ENCODE measurements around the gene LMF1. TPM values are rescaled to one million over a fixed set of nuclear protein-coding genes. Genes with fewer than 3 reads are reported as not detected.
A peak's percentile ranks its signal among the peaks of the same experiment; 100 is the strongest.

The LMF1 gene
- total RNA-seq, 6 donors from 2014 or later: 20.3 to 147 (median 28.2) TPM

DNA sequence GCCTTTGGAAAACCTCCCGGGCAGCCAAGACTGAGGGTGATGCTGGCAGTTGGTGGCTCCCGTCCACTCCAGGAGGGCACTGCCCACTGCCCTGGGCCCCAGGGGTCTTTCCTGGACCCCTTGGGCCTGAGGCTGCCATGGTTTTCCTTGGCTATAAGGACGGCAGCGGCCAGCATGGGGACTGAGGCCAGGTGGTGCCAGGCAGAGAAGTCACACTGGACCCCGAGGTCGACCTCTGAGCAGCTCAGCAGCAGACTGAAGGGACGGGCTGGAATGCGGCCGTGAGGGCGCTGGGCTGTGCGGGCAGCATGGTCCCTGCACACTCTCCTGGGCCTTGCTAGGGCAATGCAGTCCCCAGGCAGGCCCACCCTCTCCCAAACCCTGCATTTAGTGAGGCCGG, 114.7 kb downstream of the LMF1 start:
- WGBS, 2 donors: 95 to 100% methylated on average over 1 to 12 of the region's 12 CpGs
- H3K9me3 ChIP-seq: peaks cover 0 to 7% (median 0%) of the 10 kb centered on the region in 4 donors
- TF ChIP-seq POLR2AphosphoS5 (IDR thresholded peaks at IDR 0.05) (no peak), POLR2A (IDR thresholded peaks at IDR 0.05) (no peak), EP300 (IDR thresholded peaks at IDR 0.05) (no peak)
- TF ChIP-seq, protein P1, sequence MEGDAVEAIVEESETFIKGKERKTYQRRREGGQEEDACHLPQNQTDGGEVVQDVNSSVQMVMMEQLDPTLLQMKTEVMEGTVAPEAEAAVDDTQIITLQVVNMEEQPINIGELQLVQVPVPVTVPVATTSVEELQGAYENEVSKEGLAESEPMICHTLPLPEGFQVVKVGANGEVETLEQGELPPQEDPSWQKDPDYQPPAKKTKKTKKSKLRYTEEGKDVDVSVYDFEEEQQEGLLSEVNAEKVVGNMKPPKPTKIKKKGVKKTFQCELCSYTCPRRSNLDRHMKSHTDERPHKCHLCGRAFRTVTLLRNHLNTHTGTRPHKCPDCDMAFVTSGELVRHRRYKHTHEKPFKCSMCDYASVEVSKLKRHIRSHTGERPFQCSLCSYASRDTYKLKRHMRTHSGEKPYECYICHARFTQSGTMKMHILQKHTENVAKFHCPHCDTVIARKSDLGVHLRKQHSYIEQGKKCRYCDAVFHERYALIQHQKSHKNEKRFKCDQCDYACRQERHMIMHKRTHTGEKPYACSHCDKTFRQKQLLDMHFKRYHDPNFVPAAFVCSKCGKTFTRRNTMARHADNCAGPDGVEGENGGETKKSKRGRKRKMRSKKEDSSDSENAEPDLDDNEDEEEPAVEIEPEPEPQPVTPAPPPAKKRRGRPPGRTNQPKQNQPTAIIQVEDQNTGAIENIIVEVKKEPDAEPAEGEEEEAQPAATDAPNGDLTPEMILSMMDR (IDR thresholded peaks at IDR 0.05): no peak
- no peak overlapping the region for H3K27ac ChIP-seq
- H3K4me1 ChIP-seq: no peaks in the 10 kb centered on the region
- no peaks in the 10 kb centered on the region for H3K27me3 ChIP-seq
- H3K4me3 ChIP-seq: no peak overlapping the region
- DNase-seq (peak in 1 of 2 donors; percentile 57), ATAC-seq (ENCODE audit: low FRiP score in 2 of 2) (peak in 1 of 2 donors; percentile 34)
- H3K36me3 ChIP-seq: no peaks in the 10 kb centered on the region

DNA sequence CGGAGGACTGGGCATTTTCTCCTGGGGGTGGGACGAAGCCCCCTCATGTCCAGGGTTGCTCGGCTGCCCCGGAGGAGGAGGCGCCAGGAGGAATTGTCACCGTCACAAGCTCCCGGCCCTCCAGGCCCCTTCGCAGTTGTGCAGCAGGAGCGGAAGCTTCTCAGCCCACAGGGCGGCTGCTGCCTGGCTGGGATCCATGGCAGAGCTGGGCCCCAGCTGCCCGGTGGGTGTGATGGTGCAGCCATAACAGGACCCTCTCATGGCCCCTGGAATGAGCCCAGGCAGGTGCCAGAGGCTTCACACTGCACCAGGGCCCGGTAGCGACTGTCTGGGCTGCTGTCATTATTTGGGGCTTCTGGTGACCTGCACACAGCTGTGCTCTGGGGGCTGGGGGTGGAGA, 115.3 kb downstream of the LMF1 start:
- ATAC-seq (ENCODE audit: low FRiP score in 2 of 2): no peak
- no peak for TF ChIP-seq EP300 (IDR thresholded peaks at IDR 0.05)
- TF ChIP-seq, protein P1 (IDR thresholded peaks at IDR 0.05): no peak
- TF ChIP-seq POLR2A (IDR thresholded peaks at IDR 0.05): no peak
- H3K4me3 ChIP-seq: no peak overlapping the region
- peak in 1 of 2 donors; percentile 56 for DNase-seq
- no peaks in the 10 kb centered on the region for H3K36me3 ChIP-seq
- H3K9me3 ChIP-seq: peaks cover 0 to 7% (median 0%) of the 10 kb centered on the region in 4 donors
- 95% methylated on average over 13 of the region's 13 CpGs; no CpG with 5 or more reads in 1 of the 2 donors for WGBS, 2 donors
- no peaks in the 10 kb centered on the region for H3K27me3 ChIP-seq
- no peak overlapping the region for H3K27ac ChIP-seq
- H3K4me1 ChIP-seq: no peaks in the 10 kb centered on the region

DNA sequence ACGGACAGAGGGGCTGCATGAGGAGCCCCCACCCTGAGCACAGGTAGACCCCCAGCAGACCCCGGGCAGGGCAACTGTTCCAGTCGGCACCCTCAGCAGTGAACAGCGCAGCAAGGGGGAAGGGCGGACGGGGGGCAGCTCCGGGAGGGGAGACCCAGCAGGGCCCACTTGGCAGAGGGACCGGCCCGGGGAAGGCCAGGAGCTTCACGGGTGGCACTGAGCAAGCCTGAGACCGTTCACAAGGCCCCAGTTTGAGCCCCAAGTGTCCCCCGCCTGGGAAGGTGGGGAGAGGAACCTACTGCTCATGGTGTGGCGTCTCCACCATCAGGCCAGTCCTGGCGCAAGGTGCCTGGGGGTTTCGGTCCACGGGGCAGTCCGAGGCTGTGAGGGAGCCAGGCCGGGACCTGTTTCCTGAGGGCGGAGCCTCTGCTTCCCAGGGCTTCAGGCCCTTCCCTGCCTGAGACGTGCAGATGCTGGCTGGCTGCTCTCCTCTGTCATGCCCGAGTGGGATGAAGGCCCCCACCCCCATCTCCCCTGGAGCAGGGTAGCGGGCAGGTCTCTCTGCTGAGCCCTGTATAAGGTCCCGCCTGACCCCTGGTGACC, 115.9 kb downstream of the LMF1 start:
- peaks cover 0 to 7% (median 0%) of the 10 kb centered on the region in 4 donors for H3K9me3 ChIP-seq
- H3K27ac ChIP-seq: no peak overlapping the region
- DNase-seq (peak in 1 of 2 donors; percentile 78), ATAC-seq (ENCODE audit: low FRiP score in 2 of 2) (peak; percentile 16 to 19)
- H3K4me1 ChIP-seq: no peaks in the 10 kb centered on the region
- TF ChIP-seq EP300 (IDR thresholded peaks at IDR 0.05) (no peak), POLR2AphosphoS5 (IDR thresholded peaks at IDR 0.05) (no peak)
- H3K4me3 ChIP-seq: no peak overlapping the region
- 89 to 94% methylated on average over 8 to 19 of the region's 23 CpGs for whole genome bisulfite sequencing, 2 donors
- H3K36me3 ChIP-seq: no peaks in the 10 kb centered on the region
- no peaks in the 10 kb centered on the region for H3K27me3 ChIP-seq

DNA sequence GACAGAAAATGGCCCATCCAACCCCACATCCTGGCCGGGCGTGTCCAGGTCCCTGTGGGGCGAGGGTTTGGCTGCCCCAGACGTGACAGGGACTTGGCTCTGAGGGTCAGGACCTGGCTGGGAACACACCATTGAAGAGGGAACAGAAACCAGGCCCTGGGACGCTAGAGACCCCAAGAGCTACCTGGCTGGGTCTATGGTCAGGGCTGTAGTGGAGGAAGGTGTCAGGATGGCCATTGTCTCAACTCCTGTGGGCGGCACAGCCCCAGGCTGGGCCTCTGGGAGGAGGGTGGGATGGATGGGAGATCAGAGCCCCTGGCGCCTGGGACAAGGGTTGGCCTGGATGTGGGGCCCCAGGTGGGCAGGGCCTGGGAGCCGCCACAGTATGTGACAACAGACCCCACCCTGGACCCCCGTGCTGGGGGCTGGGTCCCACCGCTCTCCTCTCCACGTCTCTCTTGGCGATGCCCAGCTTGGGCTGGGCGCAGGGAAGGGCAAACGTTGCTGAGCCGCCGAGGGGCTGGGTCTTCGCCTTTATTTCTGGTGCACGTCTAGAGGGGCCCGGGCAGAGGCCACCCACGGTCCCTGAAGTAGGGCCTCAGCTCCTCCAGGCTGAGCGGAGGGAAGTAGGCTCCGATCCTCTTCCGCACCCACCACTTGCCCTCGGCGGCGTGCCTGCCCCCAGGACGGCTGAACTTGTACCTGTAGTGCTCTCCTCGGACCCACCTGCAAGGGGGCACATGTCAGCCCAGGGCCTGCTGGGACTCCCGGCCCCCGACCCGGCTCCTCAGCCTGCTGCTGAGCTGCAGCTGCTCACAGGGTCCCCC, 116.6 kb downstream of the LMF1 start:
- TF ChIP-seq POLR2A (IDR thresholded peaks at IDR 0.05): no peak
- no peak for TF ChIP-seq POLR2AphosphoS5 (IDR thresholded peaks at IDR 0.05)
- TF ChIP-seq, protein P1 (IDR thresholded peaks at IDR 0.05): no peak
- TF ChIP-seq EP300 (IDR thresholded peaks at IDR 0.05): no peak
- Histone ChIP-seq H3K27ac (no peak overlapping the region), H3K4me1 (no peaks in the 10 kb centered on the region), H3K4me3 (no peak overlapping the region), H3K36me3 (no peaks in the 10 kb centered on the region), H3K9me3 (peaks cover 0 to 7% (median 0%) of the 10 kb centered on the region in 4 donors), H3K27me3 (no peaks in the 10 kb centered on the region)
- 87 to 96% methylated on average over 5 to 31 of the region's 31 CpGs for WGBS, 2 donors
- DNase-seq: no peak
- ATAC-seq (ENCODE audit: low FRiP score in 2 of 2): peak in 1 of 2 donors; percentile 9

DNA sequence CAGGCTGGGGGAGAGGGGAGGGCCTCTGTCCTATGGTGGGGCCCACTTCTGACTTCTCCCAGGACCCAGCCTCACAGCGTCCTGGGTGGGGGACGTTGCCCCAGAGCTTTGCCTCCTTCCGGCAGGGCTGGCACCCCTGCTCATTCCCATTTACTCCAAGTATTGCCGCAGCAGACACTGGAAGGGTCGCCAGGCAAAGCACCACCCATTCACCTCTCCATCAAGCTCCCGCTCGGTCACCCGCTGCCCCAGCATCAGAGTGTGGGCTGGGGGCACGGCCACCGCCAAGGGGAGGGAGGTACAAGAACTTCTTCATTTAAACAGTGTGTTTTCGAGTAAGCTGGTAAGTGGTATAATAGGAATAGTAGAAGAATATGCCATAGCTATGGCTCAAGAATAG, 117.5 kb downstream of the LMF1 start:
- TF ChIP-seq, protein P1 (IDR thresholded peaks at IDR 0.05): no peak
- TF ChIP-seq POLR2A (IDR thresholded peaks at IDR 0.05) (no peak), POLR2AphosphoS5 (IDR thresholded peaks at IDR 0.05) (no peak)
- Histone ChIP-seq H3K27ac (no peak overlapping the region), H3K36me3 (no peaks in the 10 kb centered on the region), H3K4me1 (no peaks in the 10 kb centered on the region), H3K27me3 (no peaks in the 10 kb centered on the region), H3K4me3 (no peak overlapping the region), H3K9me3 (peaks cover 0 to 3% (median 0%) of the 10 kb centered on the region in 4 donors)
- ATAC-seq (ENCODE audit: low FRiP score in 2 of 2) (no peak), DNase-seq (peak in 1 of 2 donors; percentile 54)
- 90 to 99% methylated on average over 10 to 11 of the region's 11 CpGs for WGBS, 2 donors

All from upper lobe of left lung (tissue), 6 donors.